GM18507 (cell line): ENCODE data around the gene ITGB3.
"Not testable (repeated sequence)": the region's sequence is repeated elsewhere in the genome, so short reads cannot be mapped to it uniquely, and the experiment has no call there.

ENCODE experiments used
- DNase-seq: peaks from one replicate; pipeline ENCODE4 v3.0.0; 2011; ENCODE audit warnings: low read depth; ENCODE audit not compliant: insufficient read length; ENCODE audit errors: extremely low spot score
- FAIRE-seq: peaks from 2 replicates; lab custom pipeline; 2011; peaks lifted over from hg19 to GRCh38; lab: Jason Lieb, UNC

ITGB3 gene

DNA sequence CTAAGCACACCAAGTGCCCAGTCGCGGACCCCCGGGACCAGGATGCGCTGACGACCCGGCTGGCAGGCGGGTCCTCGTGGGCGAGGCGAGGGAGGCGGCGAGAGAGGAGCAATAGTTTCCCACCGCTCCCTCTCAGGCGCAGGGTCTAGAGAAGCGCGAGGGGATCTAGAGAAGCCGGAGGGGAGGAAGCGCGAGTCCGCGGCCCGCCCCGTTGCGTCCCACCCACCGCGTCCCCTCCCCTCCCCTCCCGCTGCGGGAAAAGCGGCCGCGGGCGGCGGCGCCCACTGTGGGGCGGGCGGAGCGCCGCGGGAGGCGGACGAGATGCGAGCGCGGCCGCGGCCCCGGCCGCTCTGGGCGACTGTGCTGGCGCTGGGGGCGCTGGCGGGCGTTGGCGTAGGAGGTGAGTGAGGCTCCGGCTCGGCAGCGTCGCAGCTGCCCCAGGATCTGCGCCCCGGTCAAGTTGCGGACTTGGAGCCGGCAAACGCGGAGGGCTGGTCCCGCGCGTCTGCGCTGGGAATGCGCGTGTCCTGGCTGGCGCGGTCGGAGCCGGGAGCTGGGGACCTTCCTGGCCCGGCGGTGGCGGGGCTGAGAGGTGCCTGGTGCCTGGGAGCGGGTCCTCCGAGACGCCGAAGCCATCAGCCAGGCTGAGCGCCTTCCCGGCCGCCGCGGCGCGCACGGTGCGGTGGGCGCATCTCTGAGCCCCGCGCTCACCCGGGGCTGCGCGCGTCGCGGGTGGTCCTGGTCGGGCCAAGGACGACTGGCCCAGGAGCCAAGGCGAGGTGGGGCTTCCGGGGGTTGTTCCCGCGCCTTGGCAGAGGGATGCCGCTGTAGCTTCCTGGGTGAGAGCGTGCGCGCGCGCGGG lies at the start of gene ITGB3:
Gene ITGB3, plus strand, starts transcription at position 287 of the 862 bp plus-strand sequence. Its CDS starts 35 bp downstream, at position 322.
- DNase-seq, result peak; percentile 66
- peak; percentile 45 for FAIRE-seq

- DNase-seq (no peak), FAIRE-seq (no peak)
Measured at GRCh38 chr17:47203984-47204721, 49.5 kb upstream of the ITGB3 start.

GRCh38 chr17:47204722-47205418 lies 48.8 kb upstream of the ITGB3 start:
- FAIRE-seq, result no peak
- no peak for DNase-seq

DNA sequence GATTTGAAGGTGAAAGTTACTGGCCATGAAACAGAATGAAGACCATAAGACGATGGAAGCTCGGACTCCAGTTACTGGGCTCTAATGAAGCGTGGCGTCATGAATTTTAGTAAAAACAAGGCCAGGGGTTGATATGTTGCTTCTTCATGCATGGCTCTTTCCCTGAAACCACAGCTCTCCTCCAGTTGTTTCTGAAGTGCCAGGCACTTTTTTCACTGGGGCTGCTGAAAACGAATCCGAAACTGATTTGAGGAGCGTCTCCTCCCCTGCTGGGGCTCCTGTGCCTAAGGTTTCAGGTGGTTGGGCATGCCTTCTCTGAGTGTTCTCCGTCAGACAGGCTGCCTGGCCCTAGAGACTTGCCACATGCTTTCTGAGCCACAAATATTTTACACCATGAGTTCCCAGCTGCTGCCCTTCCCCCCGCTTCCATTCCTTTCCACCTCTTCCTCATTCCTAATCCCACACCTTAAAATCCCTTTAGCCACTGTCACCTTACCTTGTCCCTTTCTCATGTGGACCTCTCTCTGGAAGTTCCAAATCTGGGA lies 48.1 kb upstream of the ITGB3 start:
- FAIRE-seq (peak; percentile 91), DNase-seq (no peak)

DNA sequence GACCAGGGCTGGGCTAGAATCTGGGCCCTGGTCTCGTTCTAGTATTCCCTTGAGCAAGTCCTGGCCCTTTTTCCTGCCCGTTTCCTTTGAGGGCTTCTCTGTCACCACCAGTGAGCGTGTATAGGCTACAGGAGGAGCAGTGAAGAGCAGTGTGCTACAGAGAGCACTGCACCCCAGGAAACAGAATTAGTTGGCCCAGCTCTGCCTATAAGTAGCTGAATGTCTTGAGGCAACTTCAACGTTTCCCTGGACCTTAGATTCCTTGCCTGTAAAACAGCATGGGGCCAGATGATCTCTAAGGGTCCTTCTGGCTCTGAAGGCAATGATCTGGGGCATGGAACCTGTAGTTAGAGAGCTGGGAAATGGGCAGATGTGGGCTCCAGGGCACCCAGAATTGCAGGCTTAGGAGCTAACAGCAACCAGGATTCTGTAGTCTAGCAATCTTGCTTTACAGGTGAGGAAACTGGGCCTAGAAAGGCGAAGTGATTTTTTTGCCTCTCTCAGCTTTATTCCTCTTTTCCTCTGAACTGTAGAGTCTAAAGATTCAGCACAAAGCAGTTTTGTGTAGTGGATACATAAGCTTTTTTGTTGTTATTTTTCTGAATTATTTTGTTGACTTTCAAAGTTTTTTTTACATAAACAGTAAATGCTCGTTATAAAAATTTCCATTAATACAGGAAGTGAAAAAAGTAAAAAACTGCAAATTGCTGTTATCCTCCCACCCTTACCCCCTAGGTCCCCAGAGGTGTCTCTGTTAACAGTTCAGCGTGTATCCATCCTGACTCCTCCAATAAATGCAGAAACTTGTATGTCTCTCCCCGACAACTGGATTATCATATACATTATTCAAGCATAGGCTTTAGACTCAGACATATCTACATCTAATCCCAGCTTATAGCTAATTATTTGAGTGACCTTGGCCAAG lies 46.2 kb upstream of the ITGB3 start:
- FAIRE-seq (peak; percentile 50), DNase-seq (no peak)

GRCh38 chr17:47208744-47209488 lies 44.7 kb upstream of the ITGB3 start, which contains the start of gene MYL4:
Gene MYL4 (plus strand): TSS chr17:47209348. CDS start chr17:47209423, 75 bp downstream.
- no peak for FAIRE-seq
- DNase-seq, result no peak

- FAIRE-seq, result no peak
- DNase-seq, result no peak
Measured at GRCh38 chr17:47209499-47209898, 44.1 kb upstream of the ITGB3 start.

DNA sequence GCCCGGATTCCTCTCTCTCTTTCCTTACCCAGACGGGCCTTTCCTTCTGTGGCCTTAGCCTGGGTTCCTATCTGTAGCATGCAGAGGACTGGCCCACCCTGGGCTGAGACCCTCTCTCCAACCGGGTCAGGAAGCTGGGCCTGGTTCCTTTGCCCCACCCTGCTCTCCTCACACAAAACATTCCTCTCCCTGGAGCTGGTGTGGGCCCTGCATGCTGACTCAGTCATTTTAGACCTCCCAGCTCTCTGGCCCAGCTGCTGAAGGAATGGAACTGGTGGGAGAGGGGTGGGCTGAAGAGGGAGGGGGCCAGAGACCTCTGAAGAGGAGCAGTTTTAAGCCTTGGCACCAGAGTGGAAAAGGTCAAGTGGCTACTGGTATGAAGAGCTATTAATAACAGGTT lies 43.5 kb upstream of the ITGB3 start:
- FAIRE-seq, result no peak
- DNase-seq, result no peak

DNA sequence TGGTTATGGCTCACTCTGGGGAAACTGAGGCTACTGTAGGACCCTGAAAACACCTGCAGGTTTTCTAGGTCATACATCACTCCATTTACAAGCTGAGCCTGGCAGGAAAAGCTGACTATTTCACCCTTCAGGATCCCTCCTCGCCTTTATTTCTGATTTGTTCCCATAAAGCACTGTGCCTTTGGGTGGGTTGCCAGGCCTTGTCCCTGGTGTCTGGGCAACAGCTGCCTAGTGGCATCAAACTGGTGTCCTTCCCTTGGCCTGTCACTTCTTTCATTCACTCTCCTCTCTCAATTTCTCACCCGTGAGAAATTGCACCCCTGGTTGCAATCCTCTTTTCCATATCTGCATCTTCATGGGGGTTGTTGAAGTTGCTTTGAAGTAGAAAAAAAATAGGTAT lies 42.8 kb upstream of the ITGB3 start:
- FAIRE-seq (no peak), DNase-seq (no peak)

- FAIRE-seq (no peak), DNase-seq (no peak)
Measured at GRCh38 chr17:47212458-47212857, 41.2 kb upstream of the ITGB3 start.

- no peak for FAIRE-seq
- DNase-seq, result no peak
Measured at GRCh38 chr17:47213540-47213939, 40.1 kb upstream of the ITGB3 start.

- FAIRE-seq (no peak), DNase-seq (no peak)
Measured at GRCh38 chr17:47214931-47215330, 38.7 kb upstream of the ITGB3 start.

DNA sequence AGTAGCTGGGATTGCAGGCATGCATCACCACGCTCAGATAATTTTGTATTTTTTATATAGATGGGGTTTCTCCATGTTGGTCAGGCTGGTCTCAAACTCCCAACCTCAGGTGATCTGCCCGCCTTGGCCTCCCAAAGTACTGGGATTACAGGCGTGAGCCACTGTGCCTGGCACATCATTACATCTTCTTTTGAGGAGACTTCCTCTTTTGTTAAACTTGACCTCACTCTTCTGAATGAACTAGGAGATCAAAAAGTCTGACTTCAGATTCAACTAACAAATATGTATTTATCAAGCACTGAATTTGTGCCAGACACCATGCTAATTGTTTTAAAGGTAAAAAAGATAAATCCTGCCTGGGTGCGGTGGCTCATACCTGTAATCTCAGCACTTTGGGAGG lies 36.8 kb upstream of the ITGB3 start:
- FAIRE-seq, DNase-seq: not testable (repeated sequence)

- FAIRE-seq, DNase-seq: not testable (repeated sequence)
Measured at GRCh38 chr17:47217279-47217678, 36.3 kb upstream of the ITGB3 start.

GRCh38 chr17:47218896-47219430 lies 34.7 kb upstream of the ITGB3 start:
- peak; percentile 41 for FAIRE-seq
- DNase-seq, result no peak

DNA sequence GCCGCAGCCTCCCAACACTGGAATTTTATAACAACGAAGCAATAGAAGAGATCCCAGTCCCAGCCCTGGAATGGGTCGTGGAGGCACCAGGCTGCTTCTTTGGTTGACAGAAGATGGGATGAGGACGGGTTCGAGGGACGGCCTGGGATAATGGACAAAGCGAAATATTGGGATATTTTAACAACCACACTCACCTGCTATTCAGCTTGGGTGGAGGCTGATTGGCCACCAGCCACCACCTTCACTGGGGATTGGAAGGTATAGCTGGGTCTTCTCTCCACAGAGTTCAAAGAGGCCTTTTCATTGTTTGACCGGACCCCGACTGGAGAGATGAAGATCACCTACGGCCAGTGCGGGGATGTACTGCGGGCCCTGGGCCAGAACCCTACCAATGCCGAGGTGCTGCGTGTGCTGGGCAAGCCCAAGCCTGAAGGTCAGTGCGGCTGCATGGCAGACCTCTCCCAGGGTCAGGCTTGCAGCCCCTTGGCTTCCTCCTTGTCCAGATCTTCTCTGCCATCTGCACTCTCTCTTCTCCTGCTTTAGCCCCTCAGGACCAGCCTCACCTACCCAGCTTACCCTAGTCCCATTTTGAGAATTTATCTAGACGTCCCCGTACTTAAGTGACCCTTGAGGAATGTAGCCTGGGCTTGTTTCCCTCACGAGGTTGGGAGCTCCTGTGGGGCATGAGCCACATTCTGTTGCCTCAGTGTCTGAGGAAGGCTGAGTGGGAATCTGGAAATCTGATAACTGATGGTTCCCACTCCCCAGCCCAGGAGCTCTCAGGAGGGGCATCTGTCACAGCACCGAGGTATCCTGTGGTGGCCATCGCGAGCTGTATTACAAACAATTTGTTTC lies 33.8 kb upstream of the ITGB3 start:
- DNase-seq (no peak), FAIRE-seq (no peak)

GRCh38 chr17:47220531-47220999 lies 33.1 kb upstream of the ITGB3 start:
- no peak for DNase-seq
- FAIRE-seq, result peak; percentile 60
